GM12878 (cell line): ENCODE measurements around the gene PAM. TPM values are rescaled to one million over a fixed set of nuclear protein-coding genes. Genes with fewer than 3 reads are reported as not detected.

Source experiments
- ATF7 ChIP-seq: fragments of 450-650 bp; IDR thresholded peaks from 2 replicates; pipeline ENCODE4 v1.6.1; 2016; ENCODE audit warnings: low read depth, mild to moderate bottlenecking
- CTCF ChIP-seq, 3 experiments: IDR thresholded peaks in 2 of 3; conservative IDR thresholded peaks in 1 of 3; 2 replicates each; pipeline ENCODE4 v1.5.1; 2011; ENCODE audit warnings: low read depth in 3 of 3, low read length in 3 of 3, mild to moderate bottlenecking in 3 of 3, control low read depth in 2 of 3, moderate library complexity in 2 of 3, inconsistent platforms in 1 of 3, mixed read lengths in 1 of 3; ENCODE audit not compliant: control insufficient read depth in 2 of 3, insufficient read depth in 1 of 3; ENCODE audit errors: extremely low read depth in 1 of 3
- CUX1 ChIP-seq: IDR thresholded peaks from 2 replicates; pipeline ENCODE4 v1.6.1; 2012; ENCODE audit warnings: improper control_type of control experiment, low read depth, low read length; ENCODE audit not compliant: insufficient replicate concordance
- HCFC1 ChIP-seq: fragments of 150-350 bp; IDR thresholded peaks from 2 replicates; pipeline ENCODE4 v1.6.1; 2014; ENCODE audit warnings: low read length
- KDM1A ChIP-seq: fragments of 200-600 bp; sonication (generic); IDR thresholded peaks from 2 replicates; pipeline ENCODE4 v1.6.1; 2016; ENCODE audit warnings: borderline replicate concordance
- MAX ChIP-seq: IDR thresholded peaks from 2 replicates; pipeline ENCODE4 v1.6.1; 2012; ENCODE audit warnings: low read depth, low read length, improper control_type of control experiment
- MTA2 ChIP-seq: fragments of 450-650 bp; IDR thresholded peaks from 2 replicates; pipeline ENCODE4 v1.6.1; 2016; ENCODE audit warnings: low read depth, mild to moderate bottlenecking, moderate library complexity
- NKRF ChIP-seq: fragments of 450-650 bp; conservative IDR thresholded peaks from 2 replicates; pipeline ENCODE4 v1.6.1; 2017; ENCODE audit warnings: mild to moderate bottlenecking, moderate library complexity
- POLR2AphosphoS5 ChIP-seq: IDR thresholded peaks from 2 replicates; pipeline ENCODE4 v1.6.1; 2011; ENCODE audit warnings: mild to moderate bottlenecking, low read length, inconsistent platforms
- POU2F2 ChIP-seq: IDR thresholded peaks from 3 replicates; pipeline ENCODE4 v1.6.1; 2011; ENCODE audit warnings: low read depth, mild to moderate bottlenecking, low read length, borderline replicate concordance
- SUPT20H ChIP-seq: IDR thresholded peaks from 2 replicates; pipeline ENCODE4 v1.6.1; 2011; ENCODE audit warnings: low read depth, mild to moderate bottlenecking, low read length, moderate library complexity, borderline replicate concordance; ENCODE audit not compliant: control insufficient read depth
- USF2 ChIP-seq: IDR thresholded peaks from 2 replicates; pipeline ENCODE4 v1.6.1; 2011; ENCODE audit warnings: low read depth, low read length, improper control_type of control experiment, borderline replicate concordance
- polyA plus RNA-seq, 11 experiments: library from polyadenylated mRNA; depleted of rRNA in 4 of 11; unstranded in 6 of 11; stranded (reverse) in 5 of 11; fragments of >200 nt; fragmentation: Nextera tagmentation in 4 of 11; fragmentation: Illumina TruSeq in 1 of 11; extraction: Ambion mirVana in 4 of 11; extraction: Trizol in 1 of 11; gene quantifications; 1 replicate in 1 of 11; 2 replicates in 10 of 11; pipeline versions ENCODE4 v1.2.1 to v1.2.3, GENCODE V29; 2011 to 2016; ENCODE audit warnings: inconsistent platforms in 2 of 11, missing spikeins in 2 of 11, low read depth in 1 of 11
- total RNA-seq, 4 experiments: library from RNA; depleted of rRNA in 3 of 4; stranded (reverse); fragments of >200 nt in 3 of 4; fragmentation: Illumina TruSeq in 1 of 4; extraction: Trizol in 1 of 4; gene quantifications; 2 replicates each; pipeline versions ENCODE4 v1.2.1 to v1.2.3, GENCODE V29; 2013 to 2021
- TF ChIP-seq, protein P1 (sequence below): fragments of 450-650 bp; IDR thresholded peaks from 2 replicates; pipeline ENCODE4 v1.6.1; 2014; ENCODE audit warnings: mild to moderate bottlenecking

PAM gene
- total and polyA plus RNA-seq, 10 of the 15 experiments (the other 5 are each of a cell fraction or from before 2014, with no cell fraction given), result 5.5 to 72.5 (median 15.4) TPM

GRCh38 chr5:103021314-103021713 is 266.2 kb downstream of the PAM start (continued):
- TF ChIP-seq CTCF (IDR thresholded peaks at IDR 0.05 in 2 of 3, conservative IDR thresholded peaks at IDR 0.05 in 1 of 3; ENCODE audit: control insufficient read depth in 2 of 3, extremely low read depth in 1 of 3, insufficient read depth in 1 of 3, low read depth in 3 of 3, low read length in 3 of 3) (no peak), POLR2AphosphoS5 (no peak), USF2 (no peak), SUPT20H (no peak), CUX1 (no peak), NKRF (no peak), KDM1A (no peak), ATF7 (0 out of 2 replicates have a peak, but pooled peaks have one; percentile 25), MAX (no peak), HCFC1 (no peak), MTA2 (no peak), POU2F2 (no peak)
- TF ChIP-seq, protein P1, sequence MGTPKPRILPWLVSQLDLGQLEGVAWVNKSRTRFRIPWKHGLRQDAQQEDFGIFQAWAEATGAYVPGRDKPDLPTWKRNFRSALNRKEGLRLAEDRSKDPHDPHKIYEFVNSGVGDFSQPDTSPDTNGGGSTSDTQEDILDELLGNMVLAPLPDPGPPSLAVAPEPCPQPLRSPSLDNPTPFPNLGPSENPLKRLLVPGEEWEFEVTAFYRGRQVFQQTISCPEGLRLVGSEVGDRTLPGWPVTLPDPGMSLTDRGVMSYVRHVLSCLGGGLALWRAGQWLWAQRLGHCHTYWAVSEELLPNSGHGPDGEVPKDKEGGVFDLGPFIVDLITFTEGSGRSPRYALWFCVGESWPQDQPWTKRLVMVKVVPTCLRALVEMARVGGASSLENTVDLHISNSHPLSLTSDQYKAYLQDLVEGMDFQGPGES, result no peak
